ENCODE data around the gene PRKD2. TPM values are rescaled to one million over a fixed set of nuclear protein-coding genes. Genes with fewer than 3 reads are reported as not detected.

PRKD2 gene
- total and polyA plus RNA-seq, 2 experiments from 2014 or later: 53.8 to 68.0 TPM

- H3F3A ChIP-seq (replicated peaks; ENCODE audit: low read depth): no peaks in the 10 kb centered on the region
- Mint-ChIP-seq H3K4me1 (peaks cover 13% of the 10 kb centered on the region), H3K36me3 (ENCODE audit: low read depth) (peaks cover 7% of the 10 kb centered on the region; the same call in 1 of the 3 replicates), H3K27me3 (ENCODE audit: insufficient read depth, low read depth, poor library complexity) (peaks cover 43% of the 10 kb centered on the region), H3K4me3 (peak overlapping the region; percentile 63), H3K9me3 (peaks cover 15% of the 10 kb centered on the region), H3K27ac (no peak overlapping the region)
- H3K4me1 ChIP-seq (ENCODE audit: insufficient read depth): peaks cover 4% of the 10 kb centered on the region
- TF ChIP-seq EZH2 (IDR thresholded peaks at IDR 0.05; ENCODE audit: low read depth, unreplicated experiment): peak; percentile 46
- TF ChIP-seq CREB1 (CRISPR knock-in tag; IDR thresholded peaks at IDR 0.05; ENCODE audit: low read depth): no peak
- peak; percentile 34 for ATAC-seq
- peak; percentile 56 for DNase-seq (ENCODE audit: low spot score)
- H3K9me2 ChIP-seq (ENCODE audit: insufficient read depth): no peaks in the 10 kb centered on the region
- H3K27ac ChIP-seq (ENCODE audit: low read depth): no peak overlapping the region
- peaks cover 70% of the 10 kb centered on the region for H3K27me3 ChIP-seq (ENCODE audit: insufficient read depth)
- peak overlapping the region; percentile 50 for H3K4me3 ChIP-seq
- H3K79me2 ChIP-seq (replicated peaks; ENCODE audit: insufficient read depth): no peaks in the 10 kb centered on the region
- H2AFZ ChIP-seq: peak overlapping the region; percentile 14; the same call in 1 of the 2 replicates
- H4K20me1 ChIP-seq (replicated peaks; ENCODE audit: insufficient read depth): no peaks in the 10 kb centered on the region
- H3K36me3 ChIP-seq (ENCODE audit: insufficient read depth): no peaks in the 10 kb centered on the region
- peak overlapping the region; percentile 75 for H3K4me2 ChIP-seq
Observed at GRCh38 chr19:46648961-46649960, 67.7 kb downstream of the PRKD2 start.

DNA sequence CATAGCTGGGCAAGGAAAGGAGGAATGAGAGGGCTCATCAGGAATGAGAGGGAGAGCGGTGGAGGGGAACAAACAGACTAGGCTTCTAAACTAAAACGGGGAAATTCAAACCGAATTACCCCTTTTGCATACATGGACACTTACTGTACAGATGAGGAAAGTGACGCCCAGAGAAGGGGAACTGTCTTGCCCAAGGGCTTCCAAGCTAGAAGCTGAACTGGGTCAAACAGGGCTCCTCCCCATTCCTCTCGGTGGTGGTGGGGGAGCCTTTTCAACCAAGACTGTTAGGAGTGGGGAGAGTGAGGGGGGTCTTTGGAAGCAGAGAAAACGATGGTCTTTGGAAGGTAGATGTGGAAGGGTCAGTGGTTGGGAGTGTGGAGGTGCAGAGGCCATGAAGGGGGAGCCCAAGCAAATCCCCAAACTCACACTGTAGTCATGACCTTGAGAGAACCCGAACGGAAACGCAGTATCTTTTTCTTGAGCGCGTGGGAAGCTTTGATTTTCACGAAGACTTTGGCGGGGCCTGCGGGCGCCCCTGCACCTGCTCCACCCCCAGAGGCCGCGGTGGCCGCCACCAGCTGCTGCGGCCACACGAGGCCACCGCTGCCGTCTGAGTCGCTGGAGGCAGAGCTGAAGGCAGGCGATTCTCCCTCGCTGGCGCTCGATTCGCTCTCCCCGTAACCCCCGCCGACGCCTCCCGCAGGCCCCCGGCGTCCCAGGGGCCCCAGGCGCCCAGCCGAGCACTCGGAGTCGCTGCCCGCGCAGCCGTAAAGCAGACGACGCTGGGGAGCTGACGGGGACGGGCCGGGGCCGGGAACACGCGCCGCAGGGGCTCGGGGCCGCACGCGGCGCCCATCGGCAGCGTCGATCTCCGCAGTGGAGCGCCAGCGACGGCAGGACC is 68.6 kb downstream of the PRKD2 start:
- Mint-ChIP-seq H3K27me3 (ENCODE audit: insufficient read depth, low read depth, poor library complexity) (peaks cover 42% of the 10 kb centered on the region), H3K27ac (no peak overlapping the region), H3K9me3 (peaks cover 15% of the 10 kb centered on the region), H3K4me1 (peaks cover 7% of the 10 kb centered on the region), H3K36me3 (ENCODE audit: low read depth) (peaks cover 7% of the 10 kb centered on the region; the same call in 1 of the 3 replicates), H3K4me3 (peak overlapping the region; percentile 61)
- no peaks in the 10 kb centered on the region for H3F3A ChIP-seq (replicated peaks; ENCODE audit: low read depth)
- no peak overlapping the region for H3K27ac ChIP-seq (ENCODE audit: low read depth)
- peak; percentile 61 for DNase-seq (ENCODE audit: low spot score)
- H3K4me2 ChIP-seq: peak overlapping the region; percentile 75
- peaks cover 74% of the 10 kb centered on the region for H3K27me3 ChIP-seq (ENCODE audit: insufficient read depth)
- 0 out of 2 replicates have a peak overlapping the region, but pooled peaks have one; percentile 14 for H2AFZ ChIP-seq
- H3K36me3 ChIP-seq (ENCODE audit: insufficient read depth): no peaks in the 10 kb centered on the region
- peak overlapping the region; percentile 50 for H3K4me3 ChIP-seq
- no peaks in the 10 kb centered on the region for H3K4me1 ChIP-seq (ENCODE audit: insufficient read depth)
- TF ChIP-seq EZH2 (IDR thresholded peaks at IDR 0.05; ENCODE audit: low read depth, unreplicated experiment) (peak; percentile 68), CTCF (conservative IDR thresholded peaks at IDR 0.05; ENCODE audit: low read depth in 2 of 2) (no peak), CREB1 (CRISPR knock-in tag; IDR thresholded peaks at IDR 0.05; ENCODE audit: low read depth) (no peak)
- H4K20me1 ChIP-seq (replicated peaks; ENCODE audit: insufficient read depth): no peaks in the 10 kb centered on the region
- H3K79me2 ChIP-seq (replicated peaks; ENCODE audit: insufficient read depth): no peaks in the 10 kb centered on the region
- ATAC-seq: peak; percentile 67
- H3K9me2 ChIP-seq (ENCODE audit: insufficient read depth): no peaks in the 10 kb centered on the region
